Activated CD8-positive, alpha-beta memory T cell treated with anti-CD3 and anti-CD28 coated beads, Interleukin-2, amount 50 U/mL, for 4 hours (primary cell): Measurements from ENCODE around the gene FANCI.
A peak's percentile ranks its signal among the peaks of the same experiment; 100 is the strongest.

Source experiments
- DNase-seq: peaks from one replicate; pipeline ENCODE4 v3.0.0-alpha.2; 2020

FANCI gene

GRCh38 chr15:89334510-89335297 is 90.9 kb downstream of the FANCI start, which contains the start of gene POLG:
POLG (minus strand) TSS chr15:89334824; CDS start chr15:89333754, 1,070 bp downstream.
- peak; percentile 98 for DNase-seq

GRCh38 chr15:89335298-89336041 is 91.7 kb downstream of the FANCI start:
- DNase-seq = no peak

- DNase-seq = no peak
Measured at GRCh38 chr15:89338036-89338435, 94.3 kb downstream of the FANCI start.

GRCh38 chr15:89340573-89340972 is 96.8 kb downstream of the FANCI start:
- no peak for DNase-seq

- DNase-seq = no peak
Measured at GRCh38 chr15:89341316-89342005, 97.7 kb downstream of the FANCI start.

GRCh38 chr15:89342840-89343239 is 99.1 kb downstream of the FANCI start:
- no peak for DNase-seq

- no peak for DNase-seq
Measured at GRCh38 chr15:89345248-89345647, 101.5 kb downstream of the FANCI start.

- DNase-seq = no peak
Measured at GRCh38 chr15:89346516-89347231, 102.9 kb downstream of the FANCI start.

GRCh38 chr15:89349206-89349558 is 105.4 kb downstream of the FANCI start:
- no peak for DNase-seq

- no peak for DNase-seq
Measured at GRCh38 chr15:89352476-89352875, 108.7 kb downstream of the FANCI start.

- DNase-seq = no peak
Measured at GRCh38 chr15:89353991-89354390, 110.2 kb downstream of the FANCI start.

GRCh38 chr15:89356634-89357298 is 113.0 kb downstream of the FANCI start:
- DNase-seq = no peak

GRCh38 chr15:89358435-89358754 is 114.6 kb downstream of the FANCI start:
- DNase-seq = no peak

- DNase-seq = peak; percentile 83
Measured at GRCh38 chr15:89358755-89359439, 115.1 kb downstream of the FANCI start.

- no peak for DNase-seq
Measured at GRCh38 chr15:89359471-89360293, 115.9 kb downstream of the FANCI start.

- no peak for DNase-seq
Measured at GRCh38 chr15:89360294-89360971, 116.7 kb downstream of the FANCI start.

GRCh38 chr15:89361451-89362202 is 117.8 kb downstream of the FANCI start:
- DNase-seq = peak; percentile 56

- DNase-seq = no peak
Measured at GRCh38 chr15:89362203-89363101, 118.7 kb downstream of the FANCI start.

- no peak for DNase-seq
Measured at GRCh38 chr15:89363133-89363532, 119.4 kb downstream of the FANCI start.
